Midbrain (tissue), 1 donor: ENCODE measurements around the gene PARL.

ENCODE experiments used
- DNase-seq: peaks from one replicate; lab custom pipeline; 2025; lab: John Stamatoyannopoulos, UW

PARL gene

GRCh38 chr3:183884427-183885296 is at the start of gene PARL:
TSS of gene PARL (minus strand) at chr3:183884880. CDS start at chr3:183884846, 34 bp downstream.
- DNase-seq: peak; percentile 96

- DNase-seq: no peak
These were observed 48.5 kb upstream of the PARL start for GRCh38 chr3:183933160-183933559.

GRCh38 chr3:183931881-183932280 is 47.2 kb upstream of the PARL start:
- no peak for DNase-seq

GRCh38 chr3:183930086-183930485 is 45.4 kb upstream of the PARL start:
- DNase-seq: no peak

- DNase-seq: no peak
These were observed 42.4 kb upstream of the PARL start for GRCh38 chr3:183927059-183927458.

GRCh38 chr3:183924956-183925355 is 40.3 kb upstream of the PARL start:
- DNase-seq: no peak

- DNase-seq: no peak
These were observed 39.9 kb upstream of the PARL start for GRCh38 chr3:183924543-183924942.

- DNase-seq: no peak
These were observed 37.7 kb upstream of the PARL start for GRCh38 chr3:183922421-183922820.

- no peak for DNase-seq
These were observed 36.4 kb upstream of the PARL start for GRCh38 chr3:183921096-183921495.

- DNase-seq: no peak
These were observed 35.7 kb upstream of the PARL start for GRCh38 chr3:183920416-183920815.

- DNase-seq: no peak
These were observed 33.5 kb upstream of the PARL start for GRCh38 chr3:183918178-183918577.

GRCh38 chr3:183917776-183918175 is 33.1 kb upstream of the PARL start:
- DNase-seq: no peak

- no peak for DNase-seq
These were observed 30.2 kb upstream of the PARL start for GRCh38 chr3:183914856-183915255.

- no peak for DNase-seq
These were observed 28.9 kb upstream of the PARL start for GRCh38 chr3:183913580-183913920.

GRCh38 chr3:183912895-183913579 is 28.4 kb upstream of the PARL start:
- DNase-seq: no peak

- no peak for DNase-seq
These were observed 27.3 kb upstream of the PARL start for GRCh38 chr3:183911763-183912506.

GRCh38 chr3:183911087-183911486 is 26.4 kb upstream of the PARL start:
- no peak for DNase-seq

GRCh38 chr3:183909030-183909600 is 24.4 kb upstream of the PARL start:
- DNase-seq: no peak

GRCh38 chr3:183907911-183908331 is 23.2 kb upstream of the PARL start:
- DNase-seq: no peak

- no peak for DNase-seq
These were observed 22.5 kb upstream of the PARL start for GRCh38 chr3:183907176-183907575.

GRCh38 chr3:183906234-183906921 is 21.7 kb upstream of the PARL start:
- DNase-seq: no peak
